ENCODE data around the gene SEMA3F.
A peak's percentile ranks its signal among the peaks of the same experiment; 100 is the strongest.

DNA sequence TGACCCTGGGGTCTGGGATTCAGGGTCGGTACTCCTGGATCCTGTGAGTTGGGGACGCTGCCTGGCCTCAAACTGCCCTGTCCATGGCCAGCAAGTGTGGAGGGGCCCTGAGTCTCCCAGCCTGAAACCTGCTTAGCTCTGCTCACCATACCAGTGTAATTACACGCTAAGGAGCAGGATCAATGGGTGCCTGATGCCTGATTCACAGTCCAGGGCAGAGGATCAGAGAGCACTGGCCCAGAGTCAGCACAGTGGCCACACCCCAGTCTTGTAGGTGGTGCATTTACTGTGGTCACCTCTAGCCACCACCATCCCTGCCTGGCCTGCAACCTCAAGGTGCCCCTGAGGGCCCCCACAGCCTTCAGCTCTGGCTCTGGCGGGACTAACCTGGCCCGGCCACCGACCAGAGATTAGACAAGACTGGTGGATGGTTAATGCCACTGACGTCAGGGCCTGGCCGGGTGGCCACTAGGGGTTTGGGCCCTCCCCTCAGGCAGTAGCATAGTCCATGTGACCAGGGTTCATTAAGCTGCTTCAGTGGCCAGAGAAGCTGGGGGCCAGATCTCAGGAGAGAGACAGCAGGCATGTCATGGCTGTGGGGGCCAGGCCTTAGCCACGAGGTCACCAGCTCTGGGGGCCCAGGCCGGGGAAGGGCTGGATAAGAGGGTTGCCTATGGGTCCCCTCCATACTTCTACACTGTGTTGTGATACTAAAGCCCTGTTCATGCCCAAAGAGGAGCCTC is 46.6 kb downstream of the SEMA3F start:
- TF ChIP-seq, protein P1, sequence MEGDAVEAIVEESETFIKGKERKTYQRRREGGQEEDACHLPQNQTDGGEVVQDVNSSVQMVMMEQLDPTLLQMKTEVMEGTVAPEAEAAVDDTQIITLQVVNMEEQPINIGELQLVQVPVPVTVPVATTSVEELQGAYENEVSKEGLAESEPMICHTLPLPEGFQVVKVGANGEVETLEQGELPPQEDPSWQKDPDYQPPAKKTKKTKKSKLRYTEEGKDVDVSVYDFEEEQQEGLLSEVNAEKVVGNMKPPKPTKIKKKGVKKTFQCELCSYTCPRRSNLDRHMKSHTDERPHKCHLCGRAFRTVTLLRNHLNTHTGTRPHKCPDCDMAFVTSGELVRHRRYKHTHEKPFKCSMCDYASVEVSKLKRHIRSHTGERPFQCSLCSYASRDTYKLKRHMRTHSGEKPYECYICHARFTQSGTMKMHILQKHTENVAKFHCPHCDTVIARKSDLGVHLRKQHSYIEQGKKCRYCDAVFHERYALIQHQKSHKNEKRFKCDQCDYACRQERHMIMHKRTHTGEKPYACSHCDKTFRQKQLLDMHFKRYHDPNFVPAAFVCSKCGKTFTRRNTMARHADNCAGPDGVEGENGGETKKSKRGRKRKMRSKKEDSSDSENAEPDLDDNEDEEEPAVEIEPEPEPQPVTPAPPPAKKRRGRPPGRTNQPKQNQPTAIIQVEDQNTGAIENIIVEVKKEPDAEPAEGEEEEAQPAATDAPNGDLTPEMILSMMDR (IDR thresholded peaks at IDR 0.05; ENCODE audit: low read depth, low read length, missing input control): peak; percentile 8
- TF ChIP-seq YY1 (IDR thresholded peaks at IDR 0.05): peak; percentile 89
- TF ChIP-seq GABPA (IDR thresholded peaks at IDR 0.05 in 1 of 2, conservative IDR thresholded peaks at IDR 0.05 in 1 of 2): no peak
- peak; percentile 31 for TF ChIP-seq MAX (IDR thresholded peaks at IDR 0.05)
- peak; percentile 91 to 98 for TF ChIP-seq HNF4A (conservative IDR thresholded peaks at IDR 0.05)
- TF ChIP-seq RAD21 (IDR thresholded peaks at IDR 0.05): no peak
- TF ChIP-seq NR2F2 (IDR thresholded peaks at IDR 0.05): no peak
- TF ChIP-seq, protein P2, sequence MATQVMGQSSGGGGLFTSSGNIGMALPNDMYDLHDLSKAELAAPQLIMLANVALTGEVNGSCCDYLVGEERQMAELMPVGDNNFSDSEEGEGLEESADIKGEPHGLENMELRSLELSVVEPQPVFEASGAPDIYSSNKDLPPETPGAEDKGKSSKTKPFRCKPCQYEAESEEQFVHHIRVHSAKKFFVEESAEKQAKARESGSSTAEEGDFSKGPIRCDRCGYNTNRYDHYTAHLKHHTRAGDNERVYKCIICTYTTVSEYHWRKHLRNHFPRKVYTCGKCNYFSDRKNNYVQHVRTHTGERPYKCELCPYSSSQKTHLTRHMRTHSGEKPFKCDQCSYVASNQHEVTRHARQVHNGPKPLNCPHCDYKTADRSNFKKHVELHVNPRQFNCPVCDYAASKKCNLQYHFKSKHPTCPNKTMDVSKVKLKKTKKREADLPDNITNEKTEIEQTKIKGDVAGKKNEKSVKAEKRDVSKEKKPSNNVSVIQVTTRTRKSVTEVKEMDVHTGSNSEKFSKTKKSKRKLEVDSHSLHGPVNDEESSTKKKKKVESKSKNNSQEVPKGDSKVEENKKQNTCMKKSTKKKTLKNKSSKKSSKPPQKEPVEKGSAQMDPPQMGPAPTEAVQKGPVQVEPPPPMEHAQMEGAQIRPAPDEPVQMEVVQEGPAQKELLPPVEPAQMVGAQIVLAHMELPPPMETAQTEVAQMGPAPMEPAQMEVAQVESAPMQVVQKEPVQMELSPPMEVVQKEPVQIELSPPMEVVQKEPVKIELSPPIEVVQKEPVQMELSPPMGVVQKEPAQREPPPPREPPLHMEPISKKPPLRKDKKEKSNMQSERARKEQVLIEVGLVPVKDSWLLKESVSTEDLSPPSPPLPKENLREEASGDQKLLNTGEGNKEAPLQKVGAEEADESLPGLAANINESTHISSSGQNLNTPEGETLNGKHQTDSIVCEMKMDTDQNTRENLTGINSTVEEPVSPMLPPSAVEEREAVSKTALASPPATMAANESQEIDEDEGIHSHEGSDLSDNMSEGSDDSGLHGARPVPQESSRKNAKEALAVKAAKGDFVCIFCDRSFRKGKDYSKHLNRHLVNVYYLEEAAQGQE (IDR thresholded peaks at IDR 0.05): peak; percentile 77
- TF ChIP-seq HNF4G (IDR thresholded peaks at IDR 0.05): peak; percentile 41
- TF ChIP-seq SP1 (IDR thresholded peaks at IDR 0.05): peak; percentile 68
- TF ChIP-seq TAF1 (conservative IDR thresholded peaks at IDR 0.05): peak; percentile 33
- TF ChIP-seq RXRA (IDR thresholded peaks at IDR 0.05): peak; percentile 64 to 85
- TF ChIP-seq EGR1 (IDR thresholded peaks at IDR 0.05; ENCODE audit: low read depth in 2 of 2): peak in 1 of 2 donors; percentile 40
- TF ChIP-seq, protein P3, sequence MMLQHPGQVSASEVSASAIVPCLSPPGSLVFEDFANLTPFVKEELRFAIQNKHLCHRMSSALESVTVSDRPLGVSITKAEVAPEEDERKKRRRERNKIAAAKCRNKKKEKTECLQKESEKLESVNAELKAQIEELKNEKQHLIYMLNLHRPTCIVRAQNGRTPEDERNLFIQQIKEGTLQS (IDR thresholded peaks at IDR 0.05): no peak

Data from liver (tissue), 3 donors.